Measurements from ENCODE around the gene PCYT1A. TPM values are rescaled to one million over a fixed set of nuclear protein-coding genes. Genes with fewer than 3 reads are reported as not detected.
"Not testable (repeated sequence)": the region's sequence is repeated elsewhere in the genome, so short reads cannot be mapped to it uniquely, and the experiment has no call there.

The PCYT1A gene
- total RNA-seq, 4 donors from 2014 or later = 96.2 to 144 (median 110) TPM

DNA sequence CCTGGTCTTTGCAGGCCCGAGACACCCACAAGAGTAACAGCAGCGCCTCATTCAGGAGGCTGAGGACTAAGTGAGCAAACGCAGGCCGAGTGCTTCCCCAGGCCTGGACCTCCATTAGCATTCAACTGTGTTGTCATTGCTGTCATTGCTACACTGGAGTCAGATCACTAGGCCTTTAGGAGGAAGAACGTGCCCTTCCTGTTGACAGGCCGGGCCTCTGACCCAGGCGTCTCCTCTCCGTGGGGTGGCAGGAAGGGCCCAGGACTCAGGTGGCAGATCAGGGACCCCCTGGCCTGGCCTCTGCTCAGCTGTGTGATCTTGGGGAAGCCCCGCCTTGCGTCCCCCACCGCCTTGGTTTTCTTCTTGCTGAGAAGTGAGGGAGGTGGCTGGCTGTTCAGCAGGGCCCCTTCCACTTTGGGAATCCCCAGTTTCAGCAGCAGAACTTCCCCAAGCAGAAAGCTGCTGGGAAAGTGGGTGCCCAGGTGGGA, 95.4 kb downstream of the PCYT1A start:
- no peak for TF ChIP-seq POLR2A (IDR thresholded peaks at IDR 0.05)
- TF ChIP-seq, protein P1, sequence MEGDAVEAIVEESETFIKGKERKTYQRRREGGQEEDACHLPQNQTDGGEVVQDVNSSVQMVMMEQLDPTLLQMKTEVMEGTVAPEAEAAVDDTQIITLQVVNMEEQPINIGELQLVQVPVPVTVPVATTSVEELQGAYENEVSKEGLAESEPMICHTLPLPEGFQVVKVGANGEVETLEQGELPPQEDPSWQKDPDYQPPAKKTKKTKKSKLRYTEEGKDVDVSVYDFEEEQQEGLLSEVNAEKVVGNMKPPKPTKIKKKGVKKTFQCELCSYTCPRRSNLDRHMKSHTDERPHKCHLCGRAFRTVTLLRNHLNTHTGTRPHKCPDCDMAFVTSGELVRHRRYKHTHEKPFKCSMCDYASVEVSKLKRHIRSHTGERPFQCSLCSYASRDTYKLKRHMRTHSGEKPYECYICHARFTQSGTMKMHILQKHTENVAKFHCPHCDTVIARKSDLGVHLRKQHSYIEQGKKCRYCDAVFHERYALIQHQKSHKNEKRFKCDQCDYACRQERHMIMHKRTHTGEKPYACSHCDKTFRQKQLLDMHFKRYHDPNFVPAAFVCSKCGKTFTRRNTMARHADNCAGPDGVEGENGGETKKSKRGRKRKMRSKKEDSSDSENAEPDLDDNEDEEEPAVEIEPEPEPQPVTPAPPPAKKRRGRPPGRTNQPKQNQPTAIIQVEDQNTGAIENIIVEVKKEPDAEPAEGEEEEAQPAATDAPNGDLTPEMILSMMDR (IDR thresholded peaks at IDR 0.05) = no peak
- H3K4me3 ChIP-seq (ENCODE audit: low read depth, poor library complexity, severe bottlenecking) = no peak overlapping the region
- WGBS, 2 donors = 65 to 67% methylated on average over 11 of the region's 11 CpGs
- intact Hi-C loops (cut with DNase I; ENCODE audit: low total_unique reads) = no loop called here
- no peak for DNase-seq (ENCODE audit: low spot score in 2 of 2)

DNA sequence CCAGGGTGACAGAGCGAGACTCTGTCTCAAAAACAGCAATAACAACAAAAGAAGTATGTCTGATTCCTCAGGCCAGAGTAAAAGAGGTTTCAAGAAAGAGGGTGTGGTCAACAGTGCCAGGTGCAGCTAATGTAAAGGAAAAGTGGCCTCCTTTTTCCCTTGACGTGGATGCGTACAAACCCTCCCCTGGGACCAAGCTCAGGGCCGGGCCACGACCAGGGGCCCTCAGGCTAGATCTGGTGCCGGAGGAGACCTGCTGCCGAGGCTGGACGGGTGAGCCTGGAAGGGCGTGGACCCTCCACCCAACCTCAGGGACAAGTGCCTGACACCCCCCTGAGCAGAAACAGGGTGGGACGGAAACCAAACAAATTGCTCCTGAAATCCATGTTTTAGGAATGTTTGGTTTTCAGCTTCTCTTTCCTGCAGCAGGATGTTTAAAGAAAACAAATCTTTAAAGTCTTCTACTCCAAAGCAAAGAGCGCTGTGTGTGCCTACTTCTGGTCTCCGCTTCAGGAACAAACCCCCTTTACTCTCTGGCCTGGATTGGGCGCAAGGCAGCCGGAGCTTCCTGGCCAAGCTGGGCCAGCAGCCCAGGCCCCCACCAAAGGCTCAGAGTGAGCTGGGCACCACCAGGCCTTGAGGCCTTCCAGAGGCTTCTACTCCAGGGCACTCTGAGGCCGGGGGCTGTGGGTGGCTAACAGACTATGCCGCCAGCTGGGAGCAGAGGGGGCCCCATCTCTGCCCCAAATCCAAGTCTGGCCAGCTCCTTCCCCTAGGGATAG, 97.8 kb downstream of the PCYT1A start:
- intact Hi-C loops (cut with DNase I; ENCODE audit: low total_unique reads) = no loop called here
- WGBS, 2 donors = 71 to 84% methylated on average over 16 of the region's 16 CpGs

DNA sequence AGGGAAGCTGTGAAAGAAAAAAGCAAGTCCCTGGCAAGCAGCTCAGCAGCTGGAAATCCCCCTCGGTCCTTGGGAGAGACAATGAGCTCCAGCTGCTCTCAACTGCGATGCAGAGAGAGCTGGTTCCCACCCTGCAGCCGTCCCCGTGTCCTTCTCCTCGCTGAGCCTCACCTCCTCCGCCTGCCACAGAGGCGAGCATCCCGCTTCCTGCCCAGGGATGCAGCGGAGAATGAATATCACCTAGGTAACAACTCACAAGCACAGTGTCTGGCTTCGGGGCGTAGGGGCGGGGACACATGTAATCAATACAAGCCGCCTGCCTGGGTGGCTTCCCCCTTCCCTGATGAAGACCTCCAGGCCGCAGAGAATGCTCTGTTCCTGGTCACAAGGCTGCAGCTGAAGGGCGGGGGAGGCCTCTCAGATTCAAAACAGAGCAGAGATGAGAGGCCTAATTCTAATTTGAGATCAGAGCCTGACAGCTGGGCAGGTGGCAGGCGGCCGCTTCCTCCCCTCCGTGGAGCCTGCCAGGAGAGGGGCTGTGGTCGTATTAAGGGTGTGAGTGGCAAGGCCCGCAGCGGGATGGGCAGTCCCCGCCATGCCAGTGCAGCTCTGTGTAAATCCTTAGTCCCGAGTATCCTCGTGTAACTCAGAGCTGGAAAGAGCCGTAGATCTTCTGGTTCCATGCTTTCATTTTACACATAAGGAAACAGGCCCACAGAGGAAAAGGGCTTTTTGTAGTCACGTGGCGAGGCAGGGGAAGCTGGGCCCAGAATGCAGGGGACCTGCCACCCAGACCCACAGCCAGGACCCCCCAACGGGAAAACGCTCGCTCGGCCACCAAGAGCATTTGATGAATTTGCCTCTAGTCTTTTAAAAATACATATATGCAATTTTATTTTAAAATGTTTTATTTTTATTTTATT, 100.6 kb downstream of the PCYT1A start:
- TF ChIP-seq POLR2A (IDR thresholded peaks at IDR 0.05) = no peak
- TF ChIP-seq, protein P1 (IDR thresholded peaks at IDR 0.05) = no peak
- intact Hi-C loops (cut with DNase I; ENCODE audit: low total_unique reads) = no loop called here
- H3K4me3 ChIP-seq (ENCODE audit: low read depth, poor library complexity, severe bottlenecking) = no peak overlapping the region
- DNase-seq (ENCODE audit: low spot score in 2 of 2) = no peak
- 39 to 49% methylated on average over 28 to 31 of the region's 31 CpGs for WGBS, 2 donors

More for the DNA sequence above, 97.8 kb downstream of the PCYT1A start:
- no peak overlapping the region for H3K4me3 ChIP-seq (ENCODE audit: low read depth, poor library complexity, severe bottlenecking)
- no peak for DNase-seq (ENCODE audit: low spot score in 2 of 2)
- TF ChIP-seq, protein P1 (IDR thresholded peaks at IDR 0.05) = no peak
- no peak for TF ChIP-seq POLR2A (IDR thresholded peaks at IDR 0.05)

DNA sequence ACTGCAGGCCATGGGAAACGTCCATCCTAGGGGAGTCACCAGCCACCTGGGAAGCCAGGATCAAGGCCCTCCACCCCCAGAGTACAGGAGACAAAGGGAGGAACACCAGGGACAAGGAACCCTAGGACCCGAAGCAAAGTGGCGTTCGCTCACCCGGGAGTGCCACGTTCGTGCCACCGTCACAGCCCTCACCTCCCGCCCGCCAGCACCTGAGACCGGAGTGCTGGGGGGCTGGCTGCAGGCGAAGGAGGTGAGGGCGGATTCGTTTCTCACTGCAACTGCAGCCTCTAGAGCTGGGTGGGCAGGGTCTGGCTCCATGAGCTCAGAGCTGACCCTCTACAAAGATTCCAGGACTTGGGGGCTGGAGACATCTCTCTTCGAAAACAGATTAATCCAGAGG, 102.6 kb downstream of the PCYT1A start:
- TF ChIP-seq, protein P1 (IDR thresholded peaks at IDR 0.05) = no peak
- TF ChIP-seq POLR2A (IDR thresholded peaks at IDR 0.05) = no peak
- no peak overlapping the region for H3K4me3 ChIP-seq (ENCODE audit: low read depth, poor library complexity, severe bottlenecking)
- intact Hi-C loops (cut with DNase I; ENCODE audit: low total_unique reads) = no loop called here
- no peak for DNase-seq (ENCODE audit: low spot score in 2 of 2)
- 94 to 98% methylated on average over 15 of the region's 15 CpGs for WGBS, 2 donors

DNA sequence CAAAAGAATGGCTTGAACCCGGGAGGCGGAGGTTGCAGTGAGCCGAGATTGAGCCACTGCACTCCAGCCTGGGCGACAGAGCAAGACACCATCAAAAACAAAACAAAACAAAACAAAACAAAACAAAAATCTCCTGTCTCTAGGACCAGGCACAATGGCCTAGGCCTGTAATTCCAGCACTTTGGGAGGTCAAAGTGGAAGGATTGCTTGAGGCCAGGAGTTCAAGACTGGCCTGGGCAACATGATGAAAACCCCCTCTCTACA, 103.4 kb downstream of the PCYT1A start:
- 92 to 94% methylated on average over 4 of the region's 4 CpGs for WGBS, 2 donors
- DNase-seq (ENCODE audit: low spot score in 2 of 2); intact Hi-C loops (cut with DNase I; ENCODE audit: low total_unique reads); H3K4me3 ChIP-seq (ENCODE audit: low read depth, poor library complexity, severe bottlenecking): not testable (repeated sequence)

DNA sequence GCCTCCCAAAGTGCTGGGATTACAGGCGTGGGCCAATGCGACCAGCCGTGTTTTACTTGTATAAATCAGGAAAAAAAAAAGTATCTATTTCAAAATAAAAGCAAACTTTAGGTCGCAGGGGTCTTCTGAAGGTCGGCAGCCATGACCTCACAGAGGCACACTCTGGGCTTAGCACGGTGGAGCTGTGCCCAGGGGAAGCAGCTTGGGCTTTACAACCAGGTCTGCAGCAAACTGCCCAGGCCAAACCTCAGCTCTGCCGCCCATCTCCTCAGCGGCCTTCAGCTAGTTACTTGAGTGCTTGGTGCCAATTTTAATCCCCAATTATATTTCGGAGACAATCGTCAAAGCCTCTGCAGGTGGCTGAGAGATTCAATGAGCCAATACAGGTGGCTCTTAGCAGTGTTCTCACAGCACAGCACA, 106.4 kb downstream of the PCYT1A start:
- TF ChIP-seq, protein P1 (IDR thresholded peaks at IDR 0.05) = no peak
- TF ChIP-seq POLR2A (IDR thresholded peaks at IDR 0.05) = no peak
- H3K4me3 ChIP-seq (ENCODE audit: low read depth, poor library complexity, severe bottlenecking) = no peak overlapping the region
- DNase-seq (ENCODE audit: low spot score in 2 of 2) = no peak
- intact Hi-C loops (cut with DNase I; ENCODE audit: low total_unique reads) = no loop called here
- WGBS, 2 donors = 68 to 86% methylated on average over 10 of the region's 10 CpGs

Measured in lower leg skin (tissue), 4 donors.